ENCODE results near the gene CTNNA2. TPM values are rescaled to one million over a fixed set of nuclear protein-coding genes. Genes with fewer than 3 reads are reported as not detected.
A peak's percentile ranks its signal among the peaks of the same experiment; 100 is the strongest.

CTNNA2 gene
- total RNA-seq, 1 experiment from 2014 or later, result not detected

- DNase-seq (ENCODE audit: extremely low read depth, low read depth), result no peak
Measured at GRCh38 chr2:79611448-79612016, 98.7 kb downstream of the CTNNA2 start.

GRCh38 chr2:79612999-79613398 lies 100.1 kb downstream of the CTNNA2 start:
- peak; percentile 14 for DNase-seq (ENCODE audit: extremely low read depth, low read depth)

GRCh38 chr2:79619442-79619841 lies 106.6 kb downstream of the CTNNA2 start:
- DNase-seq (ENCODE audit: extremely low read depth, low read depth), result no peak

GRCh38 chr2:79619976-79620375 lies 107.1 kb downstream of the CTNNA2 start:
- DNase-seq (ENCODE audit: extremely low read depth, low read depth), result no peak

- no peak for DNase-seq (ENCODE audit: extremely low read depth, low read depth)
Measured at GRCh38 chr2:79620679-79621078, 107.8 kb downstream of the CTNNA2 start.

GRCh38 chr2:79621252-79621651 lies 108.4 kb downstream of the CTNNA2 start:
- DNase-seq (ENCODE audit: extremely low read depth, low read depth), result no peak

- DNase-seq (ENCODE audit: extremely low read depth, low read depth), result no peak
Measured at GRCh38 chr2:79621755-79622154, 108.9 kb downstream of the CTNNA2 start.

GRCh38 chr2:79622508-79622907 lies 109.7 kb downstream of the CTNNA2 start:
- DNase-seq (ENCODE audit: extremely low read depth, low read depth), result no peak

GRCh38 chr2:79627237-79627636 lies 114.4 kb downstream of the CTNNA2 start:
- DNase-seq (ENCODE audit: extremely low read depth, low read depth), result no peak

- peak; percentile 3 for DNase-seq (ENCODE audit: extremely low read depth, low read depth)
Measured at GRCh38 chr2:79630060-79630459, 117.2 kb downstream of the CTNNA2 start.

GRCh38 chr2:79630972-79631557 lies 118.2 kb downstream of the CTNNA2 start:
- DNase-seq (ENCODE audit: extremely low read depth, low read depth), result no peak

- DNase-seq (ENCODE audit: extremely low read depth, low read depth), result no peak
Measured at GRCh38 chr2:79638410-79638809, 125.6 kb downstream of the CTNNA2 start.

- DNase-seq (ENCODE audit: extremely low read depth, low read depth), result no peak
Measured at GRCh38 chr2:79638954-79639353, 126.1 kb downstream of the CTNNA2 start.

GRCh38 chr2:79640001-79640400 lies 127.2 kb downstream of the CTNNA2 start:
- no peak for DNase-seq (ENCODE audit: extremely low read depth, low read depth)

GRCh38 chr2:79649531-79649930 lies 136.7 kb downstream of the CTNNA2 start:
- DNase-seq (ENCODE audit: extremely low read depth, low read depth), result no peak

- no peak for DNase-seq (ENCODE audit: extremely low read depth, low read depth)
Measured at GRCh38 chr2:79660557-79660956, 147.7 kb downstream of the CTNNA2 start.

GRCh38 chr2:79665091-79665490 lies 152.2 kb downstream of the CTNNA2 start:
- DNase-seq (ENCODE audit: extremely low read depth, low read depth), result no peak

GRCh38 chr2:79666430-79666829 lies 153.6 kb downstream of the CTNNA2 start:
- no peak for DNase-seq (ENCODE audit: extremely low read depth, low read depth)

GRCh38 chr2:79669714-79670113 lies 156.9 kb downstream of the CTNNA2 start:
- no peak for DNase-seq (ENCODE audit: extremely low read depth, low read depth)

GRCh38 chr2:79670198-79670597 lies 157.3 kb downstream of the CTNNA2 start:
- no peak for DNase-seq (ENCODE audit: extremely low read depth, low read depth)

GRCh38 chr2:79686884-79687283 lies 174.0 kb downstream of the CTNNA2 start:
- no peak for DNase-seq (ENCODE audit: extremely low read depth, low read depth)

GRCh38 chr2:79695248-79695647 lies 182.4 kb downstream of the CTNNA2 start:
- no peak for DNase-seq (ENCODE audit: extremely low read depth, low read depth)

- DNase-seq (ENCODE audit: extremely low read depth, low read depth), result no peak
Measured at GRCh38 chr2:79697200-79697599, 184.3 kb downstream of the CTNNA2 start.

Data from NCI-H460 (cell line).